ENCODE measurements around the gene EVL.
A peak's percentile ranks its signal among the peaks of the same experiment; 100 is the strongest.

Gene EVL

GRCh38 chr14:100067971-100068959 lies 3.0 kb downstream of the EVL start:
- no peaks in the 10 kb centered on the region for H3K9me3 Mint-ChIP-seq
- peaks cover 39% of the 10 kb centered on the region for H3K36me3 Mint-ChIP-seq (ENCODE audit: low read depth)
- H3K4me1 Mint-ChIP-seq (ENCODE audit: low read depth): peaks cover 100% of the 10 kb centered on the region
- peak overlapping the region; percentile 84 for H3K4me3 Mint-ChIP-seq
- no peaks in the 10 kb centered on the region for H3K27me3 Mint-ChIP-seq
- H3K27ac Mint-ChIP-seq: peak overlapping the region; percentile 98

GRCh38 chr14:100069161-100069800 lies 4.1 kb downstream of the EVL start:
- Mint-ChIP-seq H3K4me3 (peak overlapping the region; percentile 84), H3K27ac (peak overlapping the region; percentile 98), H3K4me1 (ENCODE audit: low read depth) (peaks cover 100% of the 10 kb centered on the region), H3K9me3 (no peaks in the 10 kb centered on the region), H3K27me3 (no peaks in the 10 kb centered on the region), H3K36me3 (ENCODE audit: low read depth) (peaks cover 41% of the 10 kb centered on the region)

GRCh38 chr14:100070310-100070709 lies 5.1 kb downstream of the EVL start:
- Mint-ChIP-seq H3K27ac (peak overlapping the region; percentile 98), H3K36me3 (ENCODE audit: low read depth) (peaks cover 52% of the 10 kb centered on the region), H3K9me3 (no peaks in the 10 kb centered on the region), H3K27me3 (no peaks in the 10 kb centered on the region), H3K4me3 (peak overlapping the region; percentile 84), H3K4me1 (ENCODE audit: low read depth) (peaks cover 100% of the 10 kb centered on the region)

- Mint-ChIP-seq H3K4me1 (ENCODE audit: low read depth) (peaks cover 100% of the 10 kb centered on the region), H3K9me3 (no peaks in the 10 kb centered on the region), H3K4me3 (peak overlapping the region; percentile 84), H3K27me3 (no peaks in the 10 kb centered on the region), H3K36me3 (ENCODE audit: low read depth) (peaks cover 59% of the 10 kb centered on the region), H3K27ac (peak overlapping the region; percentile 98)
These were observed 6.3 kb downstream of the EVL start for GRCh38 chr14:100071545-100071944.

- no peaks in the 10 kb centered on the region for H3K27me3 Mint-ChIP-seq
- no peaks in the 10 kb centered on the region for H3K9me3 Mint-ChIP-seq
- peak overlapping the region; percentile 84 for H3K4me3 Mint-ChIP-seq
- H3K36me3 Mint-ChIP-seq (ENCODE audit: low read depth): peaks cover 63% of the 10 kb centered on the region
- peaks cover 100% of the 10 kb centered on the region for H3K4me1 Mint-ChIP-seq (ENCODE audit: low read depth)
- peak overlapping the region; percentile 93 for H3K27ac Mint-ChIP-seq
These were observed 7.6 kb downstream of the EVL start for GRCh38 chr14:100072783-100073346.

GRCh38 chr14:100073576-100074430 lies 8.6 kb downstream of the EVL start:
- Mint-ChIP-seq H3K27me3 (no peaks in the 10 kb centered on the region), H3K4me1 (ENCODE audit: low read depth) (peaks cover 100% of the 10 kb centered on the region), H3K27ac (peak overlapping the region; percentile 93), H3K9me3 (no peaks in the 10 kb centered on the region), H3K4me3 (peak overlapping the region; percentile 84), H3K36me3 (ENCODE audit: low read depth) (peaks cover 55% of the 10 kb centered on the region)

GRCh38 chr14:100074431-100075100 lies 9.3 kb downstream of the EVL start:
- Mint-ChIP-seq H3K27me3 (no peaks in the 10 kb centered on the region), H3K9me3 (no peaks in the 10 kb centered on the region), H3K27ac (peak overlapping the region; percentile 93), H3K4me1 (ENCODE audit: low read depth) (peaks cover 100% of the 10 kb centered on the region), H3K36me3 (ENCODE audit: low read depth) (peaks cover 59% of the 10 kb centered on the region), H3K4me3 (peak overlapping the region; percentile 84)

- Mint-ChIP-seq H3K36me3 (ENCODE audit: low read depth) (peaks cover 58% of the 10 kb centered on the region), H3K27me3 (no peaks in the 10 kb centered on the region), H3K4me1 (ENCODE audit: low read depth) (peaks cover 100% of the 10 kb centered on the region), H3K9me3 (no peaks in the 10 kb centered on the region), H3K27ac (peak overlapping the region; percentile 93), H3K4me3 (peak overlapping the region; percentile 84)
These were observed 10.5 kb downstream of the EVL start for GRCh38 chr14:100075681-100076080.

- no peaks in the 10 kb centered on the region for H3K9me3 Mint-ChIP-seq
- peaks cover 99% of the 10 kb centered on the region for H3K4me1 Mint-ChIP-seq (ENCODE audit: low read depth)
- H3K27me3 Mint-ChIP-seq: no peaks in the 10 kb centered on the region
- peak overlapping the region; percentile 84 for H3K4me3 Mint-ChIP-seq
- peaks cover 55% of the 10 kb centered on the region for H3K36me3 Mint-ChIP-seq (ENCODE audit: low read depth)
- H3K27ac Mint-ChIP-seq: peak overlapping the region; percentile 93
These were observed 10.9 kb downstream of the EVL start for GRCh38 chr14:100076133-100076532.

- H3K27ac Mint-ChIP-seq: peak overlapping the region; percentile 93
- no peaks in the 10 kb centered on the region for H3K27me3 Mint-ChIP-seq
- H3K4me3 Mint-ChIP-seq: peak overlapping the region; percentile 84
- H3K36me3 Mint-ChIP-seq (ENCODE audit: low read depth): peaks cover 55% of the 10 kb centered on the region
- H3K9me3 Mint-ChIP-seq: no peaks in the 10 kb centered on the region
- H3K4me1 Mint-ChIP-seq (ENCODE audit: low read depth): peaks cover 99% of the 10 kb centered on the region
These were observed 11.4 kb downstream of the EVL start for GRCh38 chr14:100076606-100077005.

- no peaks in the 10 kb centered on the region for H3K27me3 Mint-ChIP-seq
- H3K9me3 Mint-ChIP-seq: no peaks in the 10 kb centered on the region
- H3K4me1 Mint-ChIP-seq (ENCODE audit: low read depth): peaks cover 99% of the 10 kb centered on the region
- H3K4me3 Mint-ChIP-seq: peak overlapping the region; percentile 60
- H3K36me3 Mint-ChIP-seq (ENCODE audit: low read depth): peaks cover 59% of the 10 kb centered on the region
- H3K27ac Mint-ChIP-seq: peak overlapping the region; percentile 93
These were observed 12.2 kb downstream of the EVL start for GRCh38 chr14:100077441-100077840.

GRCh38 chr14:100078216-100078803 lies 13.1 kb downstream of the EVL start:
- Mint-ChIP-seq H3K27ac (peak overlapping the region; percentile 93), H3K36me3 (ENCODE audit: low read depth) (peaks cover 58% of the 10 kb centered on the region), H3K27me3 (no peaks in the 10 kb centered on the region), H3K4me1 (ENCODE audit: low read depth) (peaks cover 99% of the 10 kb centered on the region), H3K4me3 (peak overlapping the region; percentile 73), H3K9me3 (no peaks in the 10 kb centered on the region)

GRCh38 chr14:100078997-100079725 lies 13.9 kb downstream of the EVL start:
- Mint-ChIP-seq H3K4me1 (ENCODE audit: low read depth) (peaks cover 99% of the 10 kb centered on the region), H3K9me3 (no peaks in the 10 kb centered on the region), H3K36me3 (ENCODE audit: low read depth) (peaks cover 60% of the 10 kb centered on the region), H3K27me3 (no peaks in the 10 kb centered on the region), H3K4me3 (peak overlapping the region; percentile 73), H3K27ac (peak overlapping the region; percentile 93)

All from stimulated activated naive CD8-positive, alpha-beta T cell treated with anti-CD3 and anti-CD28 coated beads, Interleukin-15, Interleukin-2, amounts not matched to agents 100 ng/mL and 50 ng/mL, for 24 hours (primary cell).